ENCODE data around the gene VTI1A. TPM values are rescaled to one million over a fixed set of nuclear protein-coding genes. Genes with fewer than 3 reads are reported as not detected.

Gene VTI1A
- total RNA-seq, 4 donors from 2014 or later: 27.0 to 61.3 (median 49.8) TPM

DNA sequence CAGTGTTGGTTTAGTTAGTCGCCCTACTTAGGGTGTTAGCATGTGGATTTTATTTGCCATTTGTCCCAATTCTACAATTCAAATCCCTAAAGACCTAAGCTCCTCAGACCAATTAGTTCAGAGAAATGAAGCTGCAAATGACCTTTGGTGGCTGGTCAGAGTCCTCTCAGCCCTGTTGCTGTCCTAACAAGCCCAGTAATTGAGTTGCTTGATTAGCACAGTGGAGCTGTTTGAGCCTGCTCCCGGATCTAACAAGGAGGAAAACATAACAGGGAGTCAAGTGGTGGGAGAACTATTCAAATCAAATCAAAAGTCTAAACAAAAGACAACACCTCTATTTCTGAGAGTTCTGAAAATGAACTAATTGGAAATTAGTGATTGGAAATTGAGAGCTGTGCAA lies 22.4 kb upstream of the VTI1A start:
- no peaks in the 10 kb centered on the region for H3K27me3 ChIP-seq
- TF ChIP-seq, protein P1, sequence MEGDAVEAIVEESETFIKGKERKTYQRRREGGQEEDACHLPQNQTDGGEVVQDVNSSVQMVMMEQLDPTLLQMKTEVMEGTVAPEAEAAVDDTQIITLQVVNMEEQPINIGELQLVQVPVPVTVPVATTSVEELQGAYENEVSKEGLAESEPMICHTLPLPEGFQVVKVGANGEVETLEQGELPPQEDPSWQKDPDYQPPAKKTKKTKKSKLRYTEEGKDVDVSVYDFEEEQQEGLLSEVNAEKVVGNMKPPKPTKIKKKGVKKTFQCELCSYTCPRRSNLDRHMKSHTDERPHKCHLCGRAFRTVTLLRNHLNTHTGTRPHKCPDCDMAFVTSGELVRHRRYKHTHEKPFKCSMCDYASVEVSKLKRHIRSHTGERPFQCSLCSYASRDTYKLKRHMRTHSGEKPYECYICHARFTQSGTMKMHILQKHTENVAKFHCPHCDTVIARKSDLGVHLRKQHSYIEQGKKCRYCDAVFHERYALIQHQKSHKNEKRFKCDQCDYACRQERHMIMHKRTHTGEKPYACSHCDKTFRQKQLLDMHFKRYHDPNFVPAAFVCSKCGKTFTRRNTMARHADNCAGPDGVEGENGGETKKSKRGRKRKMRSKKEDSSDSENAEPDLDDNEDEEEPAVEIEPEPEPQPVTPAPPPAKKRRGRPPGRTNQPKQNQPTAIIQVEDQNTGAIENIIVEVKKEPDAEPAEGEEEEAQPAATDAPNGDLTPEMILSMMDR (IDR thresholded peaks at IDR 0.05): no peak
- TF ChIP-seq POLR2A (IDR thresholded peaks at IDR 0.05): no peak
- DNase-seq: no peak
- WGBS, 2 donors: 57 to 69% methylated on average over 2 of the region's 2 CpGs
- H3K27ac ChIP-seq: no peak overlapping the region
- H3K4me3 ChIP-seq: no peak overlapping the region
- H3K4me1 ChIP-seq: no peaks in the 10 kb centered on the region
- H3K36me3 ChIP-seq: peaks cover 0 to 75% (median 0%) of the 10 kb centered on the region in 3 donors
- intact Hi-C loops (cut with DNase I): no loop called here
- no peaks in the 10 kb centered on the region for H3K9me3 ChIP-seq

DNA sequence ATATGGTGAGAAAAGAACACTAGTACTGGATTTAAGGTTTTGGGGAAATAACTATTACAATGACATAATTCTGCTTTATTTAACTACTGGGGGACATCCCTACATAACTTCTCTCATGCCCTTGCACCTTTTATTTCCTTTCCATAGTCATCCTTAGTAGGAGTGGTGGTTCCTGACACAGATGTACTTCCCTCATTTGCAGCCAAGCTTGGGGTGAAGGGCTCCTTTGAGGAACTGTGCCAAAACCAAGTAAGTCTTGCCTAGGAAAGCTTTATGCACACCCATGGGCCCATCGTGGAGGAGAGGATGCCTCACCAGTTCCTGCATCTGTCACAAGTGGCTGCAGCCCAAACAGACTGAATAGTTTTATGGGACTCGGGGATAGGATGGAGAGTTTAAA lies 20.9 kb upstream of the VTI1A start:
- no peaks in the 10 kb centered on the region for H3K9me3 ChIP-seq
- intact Hi-C loops (cut with DNase I): no loop called here
- WGBS, 2 donors: 64 to 65% methylated on average over 2 of the region's 2 CpGs
- H3K4me3 ChIP-seq: no peak overlapping the region
- TF ChIP-seq POLR2A (IDR thresholded peaks at IDR 0.05): no peak
- TF ChIP-seq, protein P1 (IDR thresholded peaks at IDR 0.05): no peak
- no peaks in the 10 kb centered on the region for H3K27me3 ChIP-seq
- H3K36me3 ChIP-seq: peaks cover 0 to 89% (median 6%) of the 10 kb centered on the region in 3 donors
- no peak for DNase-seq
- H3K27ac ChIP-seq: no peak overlapping the region
- no peaks in the 10 kb centered on the region for H3K4me1 ChIP-seq

DNA sequence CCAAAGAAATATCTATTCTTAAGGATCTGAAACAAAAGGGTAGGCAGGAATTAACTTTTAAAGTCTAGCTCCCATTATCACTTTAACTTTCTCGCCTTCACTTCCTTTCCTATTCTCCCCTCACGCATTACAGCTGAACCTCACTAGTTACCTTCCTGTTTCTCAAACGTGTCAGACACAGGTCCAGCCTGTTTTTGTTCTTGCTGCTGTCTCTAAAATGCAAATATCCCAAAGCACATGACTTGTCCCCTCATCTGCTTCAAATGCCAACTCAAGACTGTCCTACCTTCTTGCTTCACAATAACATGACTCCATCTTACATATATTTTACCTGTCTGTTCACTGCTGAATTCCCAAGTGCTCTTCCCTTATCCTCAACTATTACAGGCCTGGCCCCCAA lies 17.9 kb upstream of the VTI1A start:
- Histone ChIP-seq H3K4me3 (no peak overlapping the region), H3K36me3 (peaks cover 0 to 97% (median 6%) of the 10 kb centered on the region in 3 donors), H3K9me3 (no peaks in the 10 kb centered on the region), H3K4me1 (no peaks in the 10 kb centered on the region), H3K27me3 (no peaks in the 10 kb centered on the region), H3K27ac (no peak overlapping the region)
- intact Hi-C loops (cut with DNase I): no loop called here
- 56 to 64% methylated on average over 3 of the region's 3 CpGs for WGBS, 2 donors
- DNase-seq: no peak
- TF ChIP-seq POLR2A (IDR thresholded peaks at IDR 0.05): no peak
- TF ChIP-seq, protein P1 (IDR thresholded peaks at IDR 0.05): no peak

DNA sequence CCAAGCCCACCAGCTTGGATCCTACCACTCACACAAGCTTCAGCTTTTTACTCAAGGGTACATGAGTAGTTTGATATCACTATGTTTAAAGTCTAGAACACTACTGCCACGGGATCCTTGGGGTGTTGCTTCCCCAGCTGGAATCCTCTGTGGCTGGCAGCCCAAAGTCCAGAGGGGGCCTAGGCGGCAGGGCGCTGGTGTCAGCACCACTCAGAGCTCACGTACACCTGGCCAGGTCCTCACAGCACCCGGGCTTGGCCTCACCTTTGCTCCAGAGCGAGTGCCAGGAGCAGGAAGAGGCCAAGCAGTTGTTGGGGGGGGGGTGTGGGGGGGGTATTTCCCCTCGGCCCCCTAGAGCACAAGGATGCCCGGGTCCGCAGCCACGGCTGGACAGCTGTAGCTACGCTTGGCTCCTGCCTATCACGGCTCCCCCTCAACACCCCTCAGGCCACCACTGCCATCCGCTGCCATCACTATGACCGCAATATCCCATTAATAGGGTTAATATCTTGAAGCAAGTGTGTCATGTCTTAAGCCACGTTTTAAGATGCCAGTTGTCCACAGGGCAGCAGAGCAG lies 17.3 kb upstream of the VTI1A start:
- Histone ChIP-seq H3K9me3 (no peaks in the 10 kb centered on the region), H3K27ac (no peak overlapping the region), H3K4me1 (no peaks in the 10 kb centered on the region), H3K36me3 (peaks cover 0 to 97% (median 6%) of the 10 kb centered on the region in 3 donors), H3K27me3 (no peaks in the 10 kb centered on the region), H3K4me3 (no peak overlapping the region)
- no peak for DNase-seq
- 77 to 83% methylated on average over 5 to 12 of the region's 15 CpGs for WGBS, 2 donors
- TF ChIP-seq, protein P1 (IDR thresholded peaks at IDR 0.05): no peak
- no peak for TF ChIP-seq POLR2A (IDR thresholded peaks at IDR 0.05)
- intact Hi-C loops (cut with DNase I): no loop called here

DNA sequence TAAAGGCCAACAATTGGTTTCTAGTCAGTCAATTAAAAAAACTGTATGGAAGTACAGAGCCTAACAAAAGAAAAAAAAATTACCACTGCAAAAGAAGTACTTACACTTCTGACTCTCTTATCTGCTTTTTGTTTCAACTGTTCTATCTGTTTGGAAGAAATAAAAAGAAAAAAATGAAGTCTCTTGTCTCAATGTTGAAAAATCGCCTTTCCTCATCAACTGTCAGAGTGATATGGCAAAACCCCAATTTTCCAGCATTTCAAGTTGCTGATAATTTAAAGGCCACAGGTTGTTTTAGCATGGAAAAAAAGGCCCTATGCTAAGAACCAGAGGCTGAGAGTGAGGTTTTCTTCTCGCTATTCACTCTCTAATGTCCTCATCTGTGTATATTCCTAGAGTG lies 13.9 kb upstream of the VTI1A start:
- Histone ChIP-seq H3K36me3 (peaks cover 7 to 99% (median 13%) of the 10 kb centered on the region in 3 donors), H3K4me3 (no peak overlapping the region), H3K9me3 (no peaks in the 10 kb centered on the region), H3K27me3 (no peaks in the 10 kb centered on the region), H3K27ac (no peak overlapping the region), H3K4me1 (no peaks in the 10 kb centered on the region)
- DNase-seq: no peak
- no peak for TF ChIP-seq POLR2A (IDR thresholded peaks at IDR 0.05)
- TF ChIP-seq, protein P1 (IDR thresholded peaks at IDR 0.05): no peak
- 85 to 97% methylated on average over 2 of the region's 2 CpGs for WGBS, 2 donors
- intact Hi-C loops (cut with DNase I): no loop called here

Measured in esophagus squamous epithelium (tissue), 5 donors.